Gastroesophageal sphincter (tissue), 3 donors: Measurements from ENCODE around the gene TMEM39A.

ENCODE experiments used
- CTCF ChIP-seq, 4 experiments: fragments of 200-600 bp in 2 of 4; fragments of 450-650 bp in 2 of 4; sonication (generic) in 1 of 4; IDR thresholded peaks; one replicate each; pipeline ENCODE4 v1.5.1; 2017 to 2019; ENCODE audit warnings: antibody characterized with exemption in 4 of 4, mild to moderate bottlenecking in 2 of 4, moderate library complexity in 2 of 4
- EP300 ChIP-seq: sonication (generic); formaldehyde crosslinking; IDR thresholded peaks from one replicate; pipeline ENCODE4 v1.6.1; 2017; ENCODE audit warnings: antibody characterized with exemption, mild to moderate bottlenecking
- POLR2A ChIP-seq, 2 donors: fragments of 450-650 bp; IDR thresholded peaks; one replicate each; pipeline ENCODE4 v1.6.1; 2017; ENCODE audit warnings: antibody characterized with exemption in 2 of 2, mild to moderate bottlenecking in 2 of 2, moderate library complexity in 1 of 2

GRCh38 chr3:119382134-119382533, 81.3 kb downstream of the TMEM39A start:
- TF ChIP-seq CTCF (IDR thresholded peaks at IDR 0.05): no peak
- no peak for TF ChIP-seq POLR2A (IDR thresholded peaks at IDR 0.05)
- TF ChIP-seq EP300: no peak
